ENCODE results near the gene FBXL4.
A peak's percentile ranks its signal among the peaks of the same experiment; 100 is the strongest.

The FBXL4 gene

GRCh38 chr6:98845211-98846020 lies 102.3 kb downstream of the FBXL4 start:
- H3K4me3 ChIP-seq (ENCODE audit: low read length), result peak overlapping the region; percentile 44
- peak; percentile 79 for DNase-seq (ENCODE audit: low read depth)
- TF ChIP-seq CTCF (conservative IDR thresholded peaks at IDR 0.05; ENCODE audit: low read length), result peak; percentile 90

GRCh38 chr6:98844244-98845210 lies 103.2 kb downstream of the FBXL4 start:
- DNase-seq (ENCODE audit: low read depth), result no peak
- TF ChIP-seq CTCF (conservative IDR thresholded peaks at IDR 0.05; ENCODE audit: low read length), result no peak
- H3K4me3 ChIP-seq (ENCODE audit: low read length), result peak overlapping the region; percentile 44

GRCh38 chr6:98843271-98844243 lies 104.2 kb downstream of the FBXL4 start:
- no peak for TF ChIP-seq CTCF (conservative IDR thresholded peaks at IDR 0.05; ENCODE audit: low read length)
- no peak overlapping the region for H3K4me3 ChIP-seq (ENCODE audit: low read length)
- DNase-seq (ENCODE audit: low read depth), result no peak

GRCh38 chr6:98842342-98843180 lies 105.2 kb downstream of the FBXL4 start:
- no peak overlapping the region for H3K4me3 ChIP-seq (ENCODE audit: low read length)
- no peak for TF ChIP-seq CTCF (conservative IDR thresholded peaks at IDR 0.05; ENCODE audit: low read length)
- DNase-seq (ENCODE audit: low read depth), result no peak

- TF ChIP-seq CTCF (conservative IDR thresholded peaks at IDR 0.05; ENCODE audit: low read length), result no peak
- no peak overlapping the region for H3K4me3 ChIP-seq (ENCODE audit: low read length)
Measured at GRCh38 chr6:98841621-98842341, 106.0 kb downstream of the FBXL4 start.

More at GRCh38 chr6:98841621-98842341, 106.0 kb downstream of the FBXL4 start:
- DNase-seq (ENCODE audit: low read depth), result no peak

Data from AG10803 (cell line).